Measurements from ENCODE around the gene LGALS12.

Gene LGALS12

DNA sequence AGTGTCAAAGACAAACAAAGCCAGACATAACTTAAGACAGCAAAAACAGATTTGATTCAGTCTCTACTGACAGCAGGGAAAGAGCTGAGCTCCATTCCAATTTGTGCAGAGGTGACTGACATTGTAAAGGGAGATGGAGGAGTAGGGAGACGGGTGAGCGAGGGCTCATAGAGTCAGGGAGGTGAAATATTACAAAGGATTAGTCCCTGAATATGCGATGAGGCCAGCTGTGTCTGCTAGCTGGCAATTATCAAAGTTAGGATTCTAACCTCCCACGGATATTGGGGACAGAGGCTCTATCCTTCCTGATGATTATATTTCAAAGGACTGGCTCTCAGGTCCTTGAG lies 49.0 kb downstream of the LGALS12 start:
- TF ChIP-seq, protein P1, sequence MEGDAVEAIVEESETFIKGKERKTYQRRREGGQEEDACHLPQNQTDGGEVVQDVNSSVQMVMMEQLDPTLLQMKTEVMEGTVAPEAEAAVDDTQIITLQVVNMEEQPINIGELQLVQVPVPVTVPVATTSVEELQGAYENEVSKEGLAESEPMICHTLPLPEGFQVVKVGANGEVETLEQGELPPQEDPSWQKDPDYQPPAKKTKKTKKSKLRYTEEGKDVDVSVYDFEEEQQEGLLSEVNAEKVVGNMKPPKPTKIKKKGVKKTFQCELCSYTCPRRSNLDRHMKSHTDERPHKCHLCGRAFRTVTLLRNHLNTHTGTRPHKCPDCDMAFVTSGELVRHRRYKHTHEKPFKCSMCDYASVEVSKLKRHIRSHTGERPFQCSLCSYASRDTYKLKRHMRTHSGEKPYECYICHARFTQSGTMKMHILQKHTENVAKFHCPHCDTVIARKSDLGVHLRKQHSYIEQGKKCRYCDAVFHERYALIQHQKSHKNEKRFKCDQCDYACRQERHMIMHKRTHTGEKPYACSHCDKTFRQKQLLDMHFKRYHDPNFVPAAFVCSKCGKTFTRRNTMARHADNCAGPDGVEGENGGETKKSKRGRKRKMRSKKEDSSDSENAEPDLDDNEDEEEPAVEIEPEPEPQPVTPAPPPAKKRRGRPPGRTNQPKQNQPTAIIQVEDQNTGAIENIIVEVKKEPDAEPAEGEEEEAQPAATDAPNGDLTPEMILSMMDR (IDR thresholded peaks at IDR 0.05; ENCODE audit: low read depth, low read length), result no peak
- DNase-seq (ENCODE audit: extremely low read depth, low read depth), result no peak

DNA sequence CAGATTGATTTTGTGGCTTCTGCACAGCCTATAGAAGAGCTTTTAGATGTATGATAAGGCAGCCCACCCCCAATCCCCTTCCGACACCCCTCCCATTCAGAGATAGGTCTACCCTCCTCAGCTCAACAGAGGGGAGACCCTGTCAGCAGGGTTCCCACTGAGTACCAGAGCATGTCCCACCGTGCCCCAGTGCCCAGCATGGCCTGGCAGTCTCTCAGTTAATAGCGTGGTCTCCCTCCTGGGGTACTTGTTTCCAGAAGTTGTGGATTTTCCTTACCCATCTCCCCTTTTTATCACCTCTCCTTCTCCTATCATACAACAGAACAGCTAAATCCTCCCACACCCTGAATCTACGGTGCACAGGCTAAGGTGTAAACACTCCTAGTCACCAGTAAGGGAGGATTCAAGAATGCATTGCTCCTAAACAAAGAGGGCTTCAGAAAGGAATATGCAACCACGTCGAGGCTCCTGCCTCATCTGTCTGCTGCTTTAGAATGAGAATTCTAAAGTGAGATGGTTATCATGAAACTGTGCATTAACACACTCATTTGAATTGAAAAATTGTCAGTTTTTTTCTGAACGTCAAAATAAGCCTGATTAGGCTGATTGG lies 50.6 kb downstream of the LGALS12 start:
- TF ChIP-seq, protein P1 (IDR thresholded peaks at IDR 0.05; ENCODE audit: low read depth, low read length), result no peak
- no peak for DNase-seq (ENCODE audit: extremely low read depth, low read depth)

DNA sequence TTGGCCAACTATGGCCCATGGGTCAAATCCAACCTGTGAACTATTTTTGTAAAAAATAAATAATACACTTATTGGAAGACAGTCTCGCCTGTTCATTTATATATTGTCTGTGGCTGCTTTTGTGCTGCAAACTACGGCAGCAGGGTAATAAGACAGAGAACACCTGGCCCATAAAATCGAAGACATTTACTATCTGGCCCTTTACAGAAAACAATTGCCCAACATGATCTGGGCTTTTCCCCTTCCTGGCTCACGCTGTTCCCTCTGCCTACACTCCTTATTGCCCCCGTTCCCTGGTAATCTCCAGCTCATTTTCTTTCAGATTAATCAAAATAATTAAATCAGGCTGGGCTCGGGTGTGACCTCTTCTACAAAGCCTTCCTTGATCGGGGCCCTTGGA lies 51.7 kb downstream of the LGALS12 start:
- TF ChIP-seq, protein P1 (IDR thresholded peaks at IDR 0.05; ENCODE audit: low read depth, low read length), result no peak
- DNase-seq (ENCODE audit: extremely low read depth, low read depth), result no peak

GRCh38 chr11:63558459-63559157 lies 52.7 kb downstream of the LGALS12 start:
- no peak for DNase-seq (ENCODE audit: extremely low read depth, low read depth)
- TF ChIP-seq, protein P1 (IDR thresholded peaks at IDR 0.05; ENCODE audit: low read depth, low read length), result no peak

DNA sequence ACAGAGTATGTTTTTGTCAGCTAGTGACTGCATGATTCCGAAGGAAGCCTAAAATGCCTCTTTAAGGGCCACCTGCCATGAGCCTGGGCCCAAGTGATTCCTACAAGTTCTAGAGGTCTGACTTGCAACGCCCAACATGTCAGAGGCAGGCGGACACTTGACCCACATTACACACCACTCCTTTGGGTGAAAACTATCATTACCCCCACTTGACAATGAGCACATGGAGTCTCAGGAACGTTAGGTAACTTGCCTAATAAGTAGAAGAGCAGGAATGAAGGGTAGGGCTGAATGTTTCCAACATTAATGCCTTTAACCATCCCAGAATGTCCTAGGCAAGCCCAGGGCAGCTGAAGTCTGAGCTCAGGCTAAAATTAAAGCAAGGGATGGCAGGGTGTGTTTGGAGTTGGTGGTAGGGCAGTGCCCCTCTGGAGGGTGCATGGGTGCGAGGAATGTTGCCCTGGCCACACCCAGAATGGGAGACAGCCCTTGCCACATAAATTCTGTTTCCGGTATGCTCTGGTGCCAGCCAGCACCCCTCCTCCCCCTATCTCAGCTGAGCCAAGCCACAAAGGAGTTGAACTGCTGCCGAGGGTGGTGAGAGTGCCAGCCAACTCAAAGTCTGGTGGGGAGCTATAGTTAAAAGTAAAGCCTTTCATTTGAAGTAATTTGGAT lies 54.8 kb downstream of the LGALS12 start:
- no peak for DNase-seq (ENCODE audit: extremely low read depth, low read depth)
- TF ChIP-seq, protein P1 (IDR thresholded peaks at IDR 0.05; ENCODE audit: low read depth, low read length), result no peak

DNA sequence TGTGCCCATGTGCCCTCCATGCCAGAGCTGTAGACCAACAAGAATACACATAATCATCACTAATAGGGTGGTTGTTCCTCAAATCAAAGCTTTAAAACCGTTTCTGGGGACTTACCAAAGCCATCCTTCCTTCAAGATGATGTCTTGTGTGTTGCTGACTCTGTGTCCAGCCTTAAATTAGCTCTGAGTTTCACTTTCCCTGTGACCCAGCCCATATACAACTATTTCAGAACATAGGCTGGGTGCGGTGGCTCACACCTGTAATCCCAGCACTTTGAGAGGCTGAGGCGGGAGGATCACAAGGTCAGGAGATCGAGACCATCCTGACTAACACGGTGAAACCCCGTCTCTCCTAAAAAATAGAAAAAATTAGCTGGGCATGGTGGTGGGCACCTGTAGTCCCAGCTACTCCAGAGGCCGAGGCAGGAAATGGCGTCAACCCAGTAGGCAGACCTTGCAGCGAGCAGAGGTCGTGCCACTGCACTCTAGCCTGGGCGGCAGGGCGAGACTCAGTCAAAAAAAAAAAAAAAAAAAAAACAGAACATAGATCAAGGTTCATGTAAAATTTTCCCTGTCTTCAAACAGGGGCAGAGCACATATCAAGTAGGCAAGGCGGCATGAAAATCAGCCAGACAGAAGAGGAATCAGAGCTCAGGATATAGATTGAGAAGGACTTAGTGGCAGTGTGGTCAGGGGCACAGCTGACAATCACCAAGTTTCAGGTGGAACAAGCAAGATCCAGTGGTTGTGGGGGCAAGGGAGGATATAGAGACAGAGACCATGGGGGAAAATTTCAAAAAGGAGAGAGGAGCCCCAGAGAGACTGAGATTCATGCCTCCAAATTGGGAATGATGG lies 57.5 kb downstream of the LGALS12 start, which contains the start of gene PLAAT2:
TSS of gene PLAAT2 (minus strand) at position 179 of the 855 bp plus-strand sequence. CDS start at position 124, 55 bp downstream.
- TF ChIP-seq, protein P1 (IDR thresholded peaks at IDR 0.05; ENCODE audit: low read depth, low read length), result no peak
- DNase-seq (ENCODE audit: extremely low read depth, low read depth), result no peak
